ENCODE results near the gene ZC2HC1C. TPM values are rescaled to one million over a fixed set of nuclear protein-coding genes. Genes with fewer than 3 reads are reported as not detected.
A peak's percentile ranks its signal among the peaks of the same experiment; 100 is the strongest.

ZC2HC1C gene
- total RNA-seq (2013; cell fraction: nucleolus; rRNA removed), result 0.56 and 1.1 TPM in 2 replicates
- total RNA-seq (2014; rRNA removed) (1.8 and 2.2 TPM in 2 replicates), total RNA-seq (2014; rRNA removed; fragmentation: Illumina TruSeq; extraction: Trizol) (1.8 and 2.0 TPM in 2 replicates), total RNA-seq (2021) (1.1 and 1.7 TPM in 2 replicates), polyA plus RNA-seq (2011; rRNA removed) (0.71 and 0.92 TPM in 2 replicates), polyA plus RNA-seq (2014; fragmentation: Illumina TruSeq; extraction: Trizol) (0.90 and 1.2 TPM in 2 replicates), polyA plus RNA-seq (2014; fragmentation: Nextera tagmentation; extraction: Ambion mirVana) (1 to 10 TPM; 1.3 to 1.4 TPM), polyA plus RNA-seq (2014; rRNA removed) (1.7 and 2.4 TPM in 2 replicates), polyA plus RNA-seq (2016; fragmentation: Nextera tagmentation; extraction: Ambion mirVana) (1 to 10 TPM; 2.9 to 3.7 TPM), polyA minus RNA-seq (2011; rRNA and poly(A)+ RNA removed) (0.82 TPM in 1 of 2 replicates, not detected in the other), Bru-seq, nascent RNA (percentile 35 among the genes with signal in this experiment), BruChase-seq, experiment 1, labeled RNA remaining after a 6-hour chase (percentile 25 among the genes with signal in this experiment), BruChase-seq, experiment 2, labeled RNA remaining after a 2-hour chase (percentile 29 among the genes with signal in this experiment)
- polyA plus RNA-seq (2011; ENCODE audit: low read depth), result 1.2 TPM
- 0.62 and 0.73 TPM in 2 replicates for polyA plus RNA-seq (2011; cell fraction: cytosol; rRNA removed)
- 0.48 and 1.1 TPM in 2 replicates for polyA plus RNA-seq (2011; cell fraction: nucleus; rRNA removed)
- polyA plus RNA-seq (2012), result 1.1 and 1.2 TPM in 2 replicates
- not detected in 2 replicates for polyA minus RNA-seq (2011; cell fraction: cytosol; rRNA and poly(A)+ RNA removed)
- polyA minus RNA-seq (2011; cell fraction: nucleus; rRNA and poly(A)+ RNA removed), result 0.19 and 0.60 TPM in 2 replicates
- long read RNA-seq, experiment 1, result 0 reads
- long read RNA-seq, experiment 2, full-length matches to known transcripts, result 1 of 6 reads
- long read RNA-seq, experiment 2, partial matches to known transcripts, result 0 of 6 reads
- long read RNA-seq, experiment 2, other reads (novel, unspliced or antisense), result 5 of 6 reads

DNA sequence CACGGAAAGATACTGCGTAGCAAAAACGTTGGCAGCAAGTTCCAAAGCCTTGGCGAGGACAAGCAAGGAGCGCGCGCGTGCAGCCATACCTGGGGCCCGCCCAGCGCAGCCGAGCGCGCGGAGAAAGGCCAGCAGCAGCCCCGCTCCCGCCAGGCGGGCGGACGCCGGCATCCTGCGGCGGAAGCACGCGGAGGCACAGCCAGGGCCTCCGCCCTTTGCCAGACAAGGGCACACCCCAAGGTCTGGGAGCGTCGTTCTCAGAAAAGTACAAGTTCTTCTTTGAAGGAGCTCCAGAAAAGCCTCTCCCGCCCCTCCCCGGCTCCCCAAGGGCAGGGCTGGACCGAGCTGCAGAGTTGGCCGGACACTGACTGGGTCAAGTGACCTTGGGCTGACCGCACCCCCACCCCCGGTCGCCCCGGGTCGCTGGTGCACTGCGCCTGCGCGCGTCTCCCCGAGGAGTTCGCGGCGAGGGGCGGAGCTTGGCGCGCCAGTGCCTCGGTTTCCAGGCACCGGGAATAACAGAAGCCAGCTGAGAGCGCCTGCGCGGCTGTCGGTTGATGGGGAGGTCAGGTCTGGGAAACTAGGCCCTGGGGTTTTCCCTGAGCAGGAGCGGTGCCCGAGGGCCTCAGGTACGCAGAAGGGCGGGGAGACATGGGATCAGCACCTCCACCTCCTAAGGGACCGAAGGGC, at the start of gene ZC2HC1C:
TSS of gene ZC2HC1C (plus strand) at position 521 of the 690 bp plus-strand sequence. CDS start 933 bp downstream, outside the sequence.
- WGBS (ENCODE audit: insufficient coverage, insufficient replicate concordance, low lambda C conversion rate, missing lambda C conversion rate), result 2% methylated on average over 58 of the region's 58 CpGs
- Histone ChIP-seq H3K27ac (ENCODE audit: control insufficient read depth, insufficient read depth) (peak within 1 kb of the TSS; percentile 47), H3K4me1 (ENCODE audit: control insufficient read depth, insufficient read depth, low read length) (peaks cover 8% of the 10 kb centered on the region), H3K4me3 (peak within 1 kb of the TSS; percentile 79), H3K36me3 (ENCODE audit: control insufficient read depth in 2 of 2, insufficient read depth in 2 of 2, low read length in 1 of 2) (no peaks in the 10 kb centered on the region), H3K9ac (ENCODE audit: control insufficient read depth, insufficient read depth, low read length) (peak within 1 kb of the TSS; percentile 66), H4K20me1 (ENCODE audit: control insufficient read depth, insufficient read depth) (no peaks in the 10 kb centered on the region), H3K27me3 (replicated peaks in 1 of 2; ENCODE audit: control insufficient read depth in 2 of 2, insufficient read depth in 2 of 2, low read length in 1 of 2) (no peaks in the 10 kb centered on the region), H3K9me3 (replicated peaks; ENCODE audit: control insufficient read depth, insufficient read depth, low read length) (no peaks in the 10 kb centered on the region), H2AFZ (ENCODE audit: control insufficient read depth, low read depth, low read length) (peak within 1 kb of the TSS; percentile 96), H3K79me2 (ENCODE audit: control insufficient read depth, insufficient read depth, low read length) (peaks cover 7% of the 10 kb centered on the region), H3K4me2 (ENCODE audit: control insufficient read depth, insufficient read depth) (peak within 1 kb of the TSS; percentile 91)
- BruUV-seq (replicated peaks), result no TSS peak
- no peak for DNase-seq (ENCODE audit: low read depth, low spot score)
- in situ Hi-C loops (cut with MboI) (no loop called here), intact Hi-C loops (cut with micrococcal nuclease; ENCODE audit: unreplicated experiment) (no loop called here)
- peak; percentile 92 for ATAC-seq
- ChIA-PET POLR2A (interaction anchor here (0.6 to 1.2 kb wide), 3 partner anchors 14 to 28 kb away, joined by 3 read pairs; no protein-coding TSS in a partner anchor), CTCF (interaction anchor here (0.6 to 1.6 kb wide), 6 partner anchors 17 to 372 kb away, joined by 3 to 6 read pairs (median 3); no protein-coding TSS in a partner anchor), SMC1A (ENCODE audit: uncharacterized antibody, unreplicated experiment) (interaction anchor here (0.8 to 1.5 kb wide), 5 partner anchors 8 to 208 kb away, joined by 3 to 4 read pairs (median 3); no protein-coding TSS in a partner anchor), RAD21 (ENCODE audit: unreplicated experiment) (interaction anchor here (0.8 kb wide), 2 partner anchors 17 to 66 kb away, joined by 3 read pairs; no protein-coding TSS in a partner anchor)
- peak; percentile 59 for FAIRE-seq
- TF ChIP-seq KLF5 (IDR thresholded peaks at IDR 0.05; ENCODE audit: partially characterized antibody) (no peak), YY1 (IDR thresholded peaks at IDR 0.05; ENCODE audit: low read depth, low read length) (peak; percentile 76), NR2C2 (IDR thresholded peaks at IDR 0.05; ENCODE audit: borderline replicate concordance, control insufficient read depth, insufficient read length, low read depth) (no peak), CREB1 (IDR thresholded peaks at IDR 0.05; ENCODE audit: low read depth) (no peak), ZBED1 (IDR thresholded peaks at IDR 0.05; ENCODE audit: borderline replicate concordance) (no peak), MXI1 (IDR thresholded peaks at IDR 0.05; ENCODE audit: low read depth, low read length) (peak; percentile 81), BRCA1 (IDR thresholded peaks at IDR 0.05; ENCODE audit: low read depth, low read length) (no peak), CREM (IDR thresholded peaks at IDR 0.05; ENCODE audit: low read depth) (no peak), ZNF622 (IDR thresholded peaks at IDR 0.05) (no peak), POLR2AphosphoS5 (IDR thresholded peaks at IDR 0.05; ENCODE audit: low read length) (peak; percentile 32; the same call in 1 of the 2 replicates)
- TF ChIP-seq, protein P1, sequence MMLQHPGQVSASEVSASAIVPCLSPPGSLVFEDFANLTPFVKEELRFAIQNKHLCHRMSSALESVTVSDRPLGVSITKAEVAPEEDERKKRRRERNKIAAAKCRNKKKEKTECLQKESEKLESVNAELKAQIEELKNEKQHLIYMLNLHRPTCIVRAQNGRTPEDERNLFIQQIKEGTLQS (IDR thresholded peaks at IDR 0.05; ENCODE audit: borderline replicate concordance, extremely low read depth, low read depth, low read length), result no peak
- TF ChIP-seq, protein P2, sequence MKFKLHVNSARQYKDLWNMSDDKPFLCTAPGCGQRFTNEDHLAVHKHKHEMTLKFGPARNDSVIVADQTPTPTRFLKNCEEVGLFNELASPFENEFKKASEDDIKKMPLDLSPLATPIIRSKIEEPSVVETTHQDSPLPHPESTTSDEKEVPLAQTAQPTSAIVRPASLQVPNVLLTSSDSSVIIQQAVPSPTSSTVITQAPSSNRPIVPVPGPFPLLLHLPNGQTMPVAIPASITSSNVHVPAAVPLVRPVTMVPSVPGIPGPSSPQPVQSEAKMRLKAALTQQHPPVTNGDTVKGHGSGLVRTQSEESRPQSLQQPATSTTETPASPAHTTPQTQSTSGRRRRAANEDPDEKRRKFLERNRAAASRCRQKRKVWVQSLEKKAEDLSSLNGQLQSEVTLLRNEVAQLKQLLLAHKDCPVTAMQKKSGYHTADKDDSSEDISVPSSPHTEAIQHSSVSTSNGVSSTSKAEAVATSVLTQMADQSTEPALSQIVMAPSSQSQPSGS (IDR thresholded peaks at IDR 0.05; ENCODE audit: low read length), result no peak
- TF ChIP-seq, protein P3, sequence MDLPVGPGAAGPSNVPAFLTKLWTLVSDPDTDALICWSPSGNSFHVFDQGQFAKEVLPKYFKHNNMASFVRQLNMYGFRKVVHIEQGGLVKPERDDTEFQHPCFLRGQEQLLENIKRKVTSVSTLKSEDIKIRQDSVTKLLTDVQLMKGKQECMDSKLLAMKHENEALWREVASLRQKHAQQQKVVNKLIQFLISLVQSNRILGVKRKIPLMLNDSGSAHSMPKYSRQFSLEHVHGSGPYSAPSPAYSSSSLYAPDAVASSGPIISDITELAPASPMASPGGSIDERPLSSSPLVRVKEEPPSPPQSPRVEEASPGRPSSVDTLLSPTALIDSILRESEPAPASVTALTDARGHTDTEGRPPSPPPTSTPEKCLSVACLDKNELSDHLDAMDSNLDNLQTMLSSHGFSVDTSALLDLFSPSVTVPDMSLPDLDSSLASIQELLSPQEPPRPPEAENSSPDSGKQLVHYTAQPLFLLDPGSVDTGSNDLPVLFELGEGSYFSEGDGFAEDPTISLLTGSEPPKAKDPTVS (IDR thresholded peaks at IDR 0.05; ENCODE audit: low read depth, low read length), result no peak

Measured in GM12878 (cell line).